Osteocyte (in vitro differentiated cells): Measurements from ENCODE around the gene SNX10. TPM values are rescaled to one million over a fixed set of nuclear protein-coding genes. Genes with fewer than 3 reads are reported as not detected.

Source experiments
- DNase-seq: peaks from one replicate; pipeline ENCODE4 v3.0.0; 2021; ENCODE audit warnings: mixed read lengths; ENCODE audit not compliant: unreplicated experiment; ENCODE audit errors: extremely low spot score
- H3K27ac Mint-ChIP-seq: one replicate; pipeline ENCODE4 v1.8.0; 2021; ENCODE audit warnings: mild to moderate bottlenecking, mixed read lengths; ENCODE audit not compliant: unreplicated experiment
- H3K27me3 Mint-ChIP-seq: one replicate; pipeline ENCODE4 v1.8.0; 2021; ENCODE audit warnings: mixed read lengths; ENCODE audit not compliant: unreplicated experiment
- H3K36me3 Mint-ChIP-seq: one replicate; pipeline ENCODE4 v1.8.0; 2021; ENCODE audit warnings: mixed read lengths; ENCODE audit not compliant: unreplicated experiment
- H3K4me1 Mint-ChIP-seq: one replicate; pipeline ENCODE4 v1.8.0; 2021; ENCODE audit warnings: mixed read lengths; ENCODE audit not compliant: unreplicated experiment
- H3K4me3 Mint-ChIP-seq: one replicate; pipeline ENCODE4 v1.8.0; 2021; ENCODE audit warnings: mild to moderate bottlenecking, moderate library complexity, mixed read lengths; ENCODE audit not compliant: unreplicated experiment
- H3K9me3 Mint-ChIP-seq: one replicate; pipeline ENCODE4 v1.8.0; 2021; ENCODE audit warnings: mixed read lengths; ENCODE audit not compliant: unreplicated experiment
- CTCF ChIP-seq: fragments of 200-600 bp; sonication (generic); IDR thresholded peaks from 2 replicates; pipeline ENCODE4 v1.5.0; 2021; ENCODE audit warnings: antibody characterized with exemption, mild to moderate bottlenecking, moderate library complexity
- total RNA-seq: library from RNA; stranded (reverse); gene quantifications from 2 replicates; pipeline ENCODE4 v1.2.1, GENCODE V29; 2021

Gene SNX10
- total RNA-seq, 1 donor from 2014 or later = not detected

- Mint-ChIP-seq H3K4me3 (no peak overlapping the region), H3K9me3 (no peaks in the 10 kb centered on the region), H3K27me3 (peaks cover 14% of the 10 kb centered on the region), H3K4me1 (no peaks in the 10 kb centered on the region), H3K27ac (no peak overlapping the region), H3K36me3 (no peaks in the 10 kb centered on the region)
- DNase-seq = no peak
- no peak for TF ChIP-seq CTCF
Observed at GRCh38 chr7:26413007-26413691, 121.5 kb downstream of the SNX10 start.

GRCh38 chr7:26416004-26416403, 124.3 kb downstream of the SNX10 start:
- H3K4me1 Mint-ChIP-seq = no peaks in the 10 kb centered on the region
- H3K36me3 Mint-ChIP-seq = no peaks in the 10 kb centered on the region
- H3K27ac Mint-ChIP-seq = no peak overlapping the region
- H3K9me3 Mint-ChIP-seq = no peaks in the 10 kb centered on the region
- no peak overlapping the region for H3K4me3 Mint-ChIP-seq
- H3K27me3 Mint-ChIP-seq = peaks cover 11% of the 10 kb centered on the region
- no peak for DNase-seq
- TF ChIP-seq CTCF = no peak

GRCh38 chr7:26417911-26418413, 126.3 kb downstream of the SNX10 start:
- Mint-ChIP-seq H3K36me3 (no peaks in the 10 kb centered on the region), H3K27me3 (peaks cover 11% of the 10 kb centered on the region), H3K4me1 (no peaks in the 10 kb centered on the region), H3K4me3 (no peak overlapping the region), H3K9me3 (no peaks in the 10 kb centered on the region), H3K27ac (no peak overlapping the region)
- no peak for TF ChIP-seq CTCF
- DNase-seq = no peak

- Mint-ChIP-seq H3K4me3 (no peak overlapping the region), H3K36me3 (no peaks in the 10 kb centered on the region), H3K27me3 (peaks cover 5% of the 10 kb centered on the region), H3K4me1 (no peaks in the 10 kb centered on the region), H3K9me3 (no peaks in the 10 kb centered on the region), H3K27ac (no peak overlapping the region)
- no peak for TF ChIP-seq CTCF
- DNase-seq = no peak
Observed at GRCh38 chr7:26419198-26419597, 127.5 kb downstream of the SNX10 start.

GRCh38 chr7:26420422-26421019, 128.9 kb downstream of the SNX10 start:
- H3K27ac Mint-ChIP-seq = no peak overlapping the region
- H3K36me3 Mint-ChIP-seq = no peaks in the 10 kb centered on the region
- peaks cover 5% of the 10 kb centered on the region for H3K27me3 Mint-ChIP-seq
- no peak for TF ChIP-seq CTCF
- H3K4me1 Mint-ChIP-seq = no peaks in the 10 kb centered on the region
- no peaks in the 10 kb centered on the region for H3K9me3 Mint-ChIP-seq
- no peak for DNase-seq
- H3K4me3 Mint-ChIP-seq = no peak overlapping the region
